GM19324 (cell line): ENCODE results near the gene ERBB4.
"Not testable (repeated sequence)": the region's sequence is repeated elsewhere in the genome, so short reads cannot be mapped to it uniquely, and the experiment has no call there.

ENCODE experiments used
- ATAC-seq: cut with Tn5 transposase; IDR thresholded peaks from one replicate; pipeline ENCODE4 v1.9.1; 2021; ENCODE audit warnings: mild to moderate bottlenecking, moderate library complexity; ENCODE audit not compliant: unreplicated experiment, low FRiP score

The ERBB4 gene

GRCh38 chr2:211671977-211672376, 866.6 kb downstream of the ERBB4 start:
- ATAC-seq = no peak

GRCh38 chr2:211665299-211665698, 873.3 kb downstream of the ERBB4 start:
- ATAC-seq = no peak

- ATAC-seq = no peak
Measured at GRCh38 chr2:211664321-211664720, 874.3 kb downstream of the ERBB4 start.

GRCh38 chr2:211654211-211654780, 884.3 kb downstream of the ERBB4 start:
- ATAC-seq = no peak

DNA sequence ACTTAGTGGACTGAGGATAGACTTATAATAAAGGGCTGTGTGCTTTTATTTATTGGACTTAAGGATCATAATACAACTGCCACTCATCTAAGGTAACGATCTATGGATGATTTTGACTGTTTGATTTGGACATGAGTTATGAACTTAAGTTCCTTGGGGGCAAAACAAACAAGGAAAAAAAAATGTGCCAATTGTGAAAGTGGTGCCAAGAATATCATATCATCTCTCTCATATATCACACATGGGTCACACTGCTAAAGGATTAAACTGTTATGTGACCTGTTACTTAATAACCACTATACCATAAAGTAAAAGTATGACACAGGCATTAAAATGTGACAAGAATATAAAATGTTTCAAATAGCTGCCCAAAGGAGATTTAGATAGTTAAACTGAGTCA, 886.3 kb downstream of the ERBB4 start:
- ATAC-seq = no peak

DNA sequence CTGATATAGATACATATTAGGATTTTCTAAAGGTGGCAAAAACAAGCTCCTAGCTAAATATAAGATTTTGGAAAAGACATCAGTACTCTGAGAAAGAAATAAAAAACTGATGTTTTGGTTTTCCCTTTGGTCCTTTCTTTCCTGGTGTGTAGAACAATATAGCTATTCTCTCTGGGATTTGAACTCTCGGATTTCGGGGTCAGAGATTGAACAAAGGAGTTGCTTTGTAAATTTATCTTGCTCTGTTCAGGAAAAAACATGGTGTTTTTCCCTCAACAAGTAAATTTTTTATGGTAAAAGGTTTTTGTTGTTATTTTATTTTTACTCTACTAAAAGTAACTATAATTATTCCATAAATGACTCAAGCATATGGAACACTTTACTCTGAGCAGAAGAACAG, 889.3 kb downstream of the ERBB4 start:
- ATAC-seq = no peak

DNA sequence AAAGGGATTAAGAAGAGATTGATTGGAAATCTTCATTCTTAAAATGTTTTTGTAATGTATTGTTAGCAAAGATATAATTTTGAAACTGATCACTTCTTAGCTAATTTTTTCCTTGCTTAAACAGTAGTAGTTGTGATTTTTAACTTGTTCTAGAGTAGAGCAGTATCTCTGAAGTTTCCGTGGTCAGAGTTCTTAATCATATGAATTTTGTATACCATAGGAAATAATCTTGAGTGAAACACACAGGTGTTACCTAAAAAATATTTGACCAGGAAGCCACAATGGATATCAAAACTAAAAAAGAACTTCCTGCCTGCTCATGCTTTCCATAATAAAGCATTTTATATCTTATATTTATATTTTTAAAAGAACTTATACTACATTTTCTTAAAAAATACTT, 907.1 kb downstream of the ERBB4 start:
- ATAC-seq = no peak

DNA sequence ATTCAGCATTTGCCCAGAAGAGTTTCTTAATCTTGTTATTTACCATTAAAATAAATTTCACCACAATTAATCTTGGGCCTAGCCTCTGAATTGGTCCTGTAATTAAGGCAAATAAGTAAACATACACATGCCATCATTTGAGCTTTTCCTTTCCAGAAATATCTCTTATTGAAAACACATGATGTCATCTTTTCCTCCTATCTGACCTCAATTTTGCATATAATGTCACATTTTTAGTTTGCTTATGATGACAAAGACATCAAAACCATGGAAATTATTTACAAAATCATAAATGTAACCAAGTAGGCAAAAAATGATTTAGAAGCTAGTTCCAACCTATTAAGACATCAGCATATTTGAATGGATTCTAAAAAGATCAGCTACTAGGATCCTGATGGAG, 915.5 kb downstream of the ERBB4 start:
- no peak for ATAC-seq

- ATAC-seq = no peak
Measured at GRCh38 chr2:211620986-211621385, 917.6 kb downstream of the ERBB4 start.

- no peak for ATAC-seq
Measured at GRCh38 chr2:211617803-211618202, 920.8 kb downstream of the ERBB4 start.

- no peak for ATAC-seq
Measured at GRCh38 chr2:211611621-211612020, 927.0 kb downstream of the ERBB4 start.

DNA sequence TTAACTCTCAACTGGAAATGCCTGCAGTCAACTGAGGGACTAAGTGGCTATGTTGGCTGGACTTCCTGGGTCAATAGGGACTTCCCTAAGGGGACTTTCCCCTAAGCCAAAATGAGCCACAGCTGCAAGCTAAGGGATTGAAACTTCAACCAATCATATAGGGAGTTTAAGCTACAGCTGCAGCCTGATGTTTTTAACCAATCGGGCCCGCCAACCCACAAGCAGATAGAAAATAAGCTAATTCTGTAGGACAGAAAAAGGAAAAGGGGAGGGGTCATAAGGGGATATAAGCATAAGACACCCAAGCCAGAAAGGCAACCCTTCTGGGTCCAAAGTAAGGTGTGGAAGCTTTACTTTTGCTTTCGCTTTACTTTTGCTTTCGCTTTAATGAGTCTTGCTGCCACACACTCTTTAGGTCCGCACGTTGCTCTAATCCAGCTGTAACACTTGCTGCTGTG, 927.5 kb downstream of the ERBB4 start:
- ATAC-seq = no peak

- ATAC-seq = no peak
Measured at GRCh38 chr2:211609127-211609526, 929.5 kb downstream of the ERBB4 start.

GRCh38 chr2:211599146-211599545, 939.5 kb downstream of the ERBB4 start:
- no peak for ATAC-seq

DNA sequence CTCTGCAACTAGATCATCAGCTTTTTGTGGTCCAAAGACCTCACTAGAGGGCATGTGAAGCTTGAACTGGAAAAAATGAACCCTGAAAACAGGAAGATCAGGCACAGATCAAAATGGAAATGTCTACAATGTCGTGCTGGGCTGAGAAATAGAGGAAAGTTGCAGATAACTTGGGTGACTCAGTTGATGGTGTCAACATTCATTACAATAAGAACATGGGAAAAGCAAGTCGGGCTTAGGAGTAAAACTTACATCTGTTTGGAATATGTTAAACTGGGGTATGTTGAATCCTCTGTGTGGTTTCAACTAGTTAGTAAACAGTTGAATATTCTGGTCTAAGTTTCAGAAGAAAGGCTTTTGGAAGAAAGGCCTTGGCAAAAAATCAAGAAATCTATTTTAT, 940.4 kb downstream of the ERBB4 start:
- ATAC-seq = no peak

- ATAC-seq = not testable (repeated sequence)
Measured at GRCh38 chr2:211592006-211592405, 946.6 kb downstream of the ERBB4 start.

DNA sequence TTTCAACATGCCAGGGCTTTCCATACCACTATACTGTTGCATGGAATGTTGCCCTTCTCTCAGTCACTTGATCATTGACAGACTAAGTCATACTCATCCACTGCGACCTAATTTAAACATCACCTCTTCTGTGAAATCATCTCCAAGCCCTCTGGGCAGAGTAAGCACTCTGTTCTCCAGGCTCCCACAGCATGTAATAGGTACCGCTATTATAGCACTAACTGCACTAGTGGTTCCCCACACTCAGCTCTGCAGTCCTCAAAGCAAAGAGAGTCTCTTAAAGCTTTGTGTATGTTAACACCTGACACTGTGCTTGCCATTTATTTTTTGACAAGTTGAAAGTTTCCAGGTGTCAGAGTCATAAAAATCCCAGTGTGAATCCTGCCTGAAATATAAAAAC, 947.2 kb downstream of the ERBB4 start:
- ATAC-seq = no peak

- ATAC-seq = no peak
Measured at GRCh38 chr2:211568439-211568838, 970.2 kb downstream of the ERBB4 start.

DNA sequence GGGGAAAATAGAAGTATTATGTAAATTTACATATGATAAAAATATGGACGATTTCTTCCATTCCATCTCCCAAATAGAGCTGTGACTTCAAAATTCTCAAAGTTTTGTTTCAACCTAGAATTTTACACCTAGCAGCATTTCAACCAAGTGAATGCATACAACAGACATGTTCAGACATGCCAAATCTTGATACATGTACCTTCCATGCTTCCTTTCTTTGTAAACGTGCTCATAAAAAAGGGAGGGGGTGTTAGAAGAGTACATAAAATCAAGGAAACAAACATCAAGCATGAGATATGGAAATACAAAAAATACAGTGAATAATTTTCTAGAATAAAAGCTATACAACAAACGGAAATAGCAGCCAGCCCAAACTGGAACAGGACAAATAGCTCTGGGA, 974.2 kb downstream of the ERBB4 start:
- no peak for ATAC-seq

- ATAC-seq = no peak
Measured at GRCh38 chr2:211545582-211545981, 993.0 kb downstream of the ERBB4 start.

DNA sequence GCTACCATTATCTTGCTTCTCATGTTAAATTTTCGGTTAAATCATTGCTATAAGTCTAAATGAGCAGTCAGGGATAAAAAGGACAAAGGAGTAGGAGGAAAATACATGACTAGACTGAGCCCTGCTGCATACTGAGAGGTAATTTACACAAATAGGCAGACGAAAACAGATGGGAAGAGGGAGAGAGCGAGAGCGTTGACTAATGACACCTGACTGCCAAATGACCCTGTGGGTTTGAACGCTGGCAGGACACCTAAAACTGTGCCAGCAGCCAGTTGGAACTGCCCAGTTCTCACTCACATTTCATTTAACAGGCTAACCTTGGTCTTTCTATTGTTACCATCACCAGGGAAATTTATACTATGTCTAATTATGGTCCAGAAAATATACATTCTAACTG, 1004.0 kb downstream of the ERBB4 start:
- ATAC-seq = no peak

DNA sequence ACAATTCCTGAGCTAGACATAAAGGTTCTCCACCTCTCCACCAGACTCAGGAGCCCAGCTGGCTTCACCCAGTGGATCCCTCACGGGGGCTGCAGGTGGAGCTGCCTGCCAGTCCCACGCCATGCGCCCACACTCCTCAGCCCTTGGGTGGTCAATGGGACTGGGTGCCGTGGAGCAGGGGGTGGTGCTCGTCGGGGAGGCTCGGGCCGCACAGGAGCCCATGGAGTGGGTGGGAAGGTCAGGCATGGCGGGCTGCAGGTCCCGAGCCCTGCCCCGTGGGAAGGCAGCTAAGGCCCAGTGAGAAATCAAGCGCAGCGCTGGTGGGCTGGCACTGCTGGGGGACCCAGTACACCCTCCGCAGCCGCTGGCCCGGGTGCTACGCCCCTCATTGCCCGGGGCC, 1014.4 kb downstream of the ERBB4 start:
- ATAC-seq = not testable (repeated sequence)

DNA sequence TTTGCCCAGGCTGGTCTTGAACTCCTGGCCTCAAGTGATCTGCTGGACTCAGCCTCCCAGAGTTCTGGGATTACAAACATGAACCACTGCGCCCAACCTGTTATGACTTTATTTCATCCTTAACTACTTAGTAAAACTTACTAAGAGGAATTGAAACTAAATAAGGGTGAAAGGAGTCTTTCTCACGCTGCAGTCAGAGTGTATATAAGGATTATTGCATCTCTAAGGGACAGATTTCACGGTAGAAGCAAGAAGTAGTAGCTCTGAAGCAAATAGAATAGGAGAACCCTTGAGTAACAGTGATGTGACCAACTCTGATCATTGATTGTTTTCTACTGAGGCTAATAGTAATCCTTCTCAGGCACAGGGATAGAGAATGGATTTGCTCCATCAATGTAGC, 1022.1 kb downstream of the ERBB4 start:
- ATAC-seq = no peak
